ENCODE measurements around the gene RASL11A.
A peak's percentile ranks its signal among the peaks of the same experiment; 100 is the strongest.
"Not testable (repeated sequence)": the region's sequence is repeated elsewhere in the genome, so short reads cannot be mapped to it uniquely, and the experiment has no call there.

RASL11A gene

GRCh38 chr13:27300941-27301586 is 30.4 kb downstream of the RASL11A start:
- no peak for DNase-seq (ENCODE audit: low spot score)

- DNase-seq (ENCODE audit: low spot score) = no peak
These were observed 32.1 kb downstream of the RASL11A start for GRCh38 chr13:27302643-27303262.

DNA sequence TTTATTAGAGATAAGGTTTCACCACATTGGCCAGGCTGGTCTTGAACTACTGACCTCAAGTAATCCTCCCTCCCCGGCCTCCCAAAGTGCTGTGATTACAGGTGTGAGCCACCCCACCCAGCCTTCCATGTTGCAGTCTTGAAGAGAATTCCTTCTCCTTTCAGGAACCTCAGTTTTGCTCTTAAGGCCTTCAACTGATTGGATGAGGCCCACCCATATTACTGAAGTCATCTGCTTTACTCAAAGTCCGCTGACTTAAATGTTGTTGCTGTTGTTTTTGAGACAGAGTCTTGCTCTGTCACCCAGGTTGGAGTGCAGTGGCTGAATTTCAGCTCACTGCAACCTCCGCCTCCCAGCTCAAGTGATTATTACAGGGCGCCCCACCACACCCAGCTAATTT is 33.5 kb downstream of the RASL11A start:
- no peak for DNase-seq (ENCODE audit: low spot score)

DNA sequence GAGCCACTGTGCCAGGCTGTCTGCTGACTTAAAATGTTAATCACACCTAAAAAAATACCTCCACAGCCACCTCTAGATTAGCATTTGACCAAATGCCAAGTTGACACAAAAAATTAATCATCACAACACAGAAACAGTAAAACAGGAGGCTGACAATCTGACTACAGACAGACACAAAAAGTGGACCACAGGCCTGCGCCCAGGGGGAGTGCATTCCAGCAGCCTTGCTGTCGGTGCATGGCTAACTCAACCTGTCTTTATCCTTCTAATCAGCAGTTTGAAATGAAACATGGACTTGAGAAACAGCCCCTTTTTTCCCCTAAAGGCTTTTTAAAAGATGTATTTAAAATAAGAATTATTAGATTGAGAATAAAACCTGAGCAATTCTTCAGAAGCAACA is 34.0 kb downstream of the RASL11A start:
- no peak for DNase-seq (ENCODE audit: low spot score)

DNA sequence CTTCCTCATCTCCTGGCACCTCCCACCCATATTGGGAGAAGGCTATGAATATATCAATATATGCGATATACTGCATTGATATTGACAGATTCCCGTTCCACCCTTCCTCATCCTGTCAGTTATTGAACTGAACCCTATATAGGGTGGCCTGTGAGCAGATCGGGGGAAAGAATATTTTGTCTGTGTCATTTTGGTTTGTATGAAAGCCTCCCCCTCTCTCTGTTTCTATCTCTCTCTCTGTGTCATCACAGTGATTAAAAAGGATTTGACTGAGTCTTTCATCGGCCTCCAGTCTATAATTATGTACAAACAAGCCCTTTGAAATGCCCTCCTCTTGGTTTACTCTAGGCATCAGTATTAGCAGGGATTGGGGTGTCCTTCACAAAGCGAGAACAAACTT is 35.7 kb downstream of the RASL11A start:
- DNase-seq (ENCODE audit: low spot score) = no peak

- DNase-seq (ENCODE audit: low spot score) = no peak
These were observed 38.3 kb downstream of the RASL11A start for GRCh38 chr13:27308941-27309340.

- DNase-seq (ENCODE audit: low spot score) = peak; percentile 26
These were observed 38.9 kb downstream of the RASL11A start for GRCh38 chr13:27309401-27309958.

DNA sequence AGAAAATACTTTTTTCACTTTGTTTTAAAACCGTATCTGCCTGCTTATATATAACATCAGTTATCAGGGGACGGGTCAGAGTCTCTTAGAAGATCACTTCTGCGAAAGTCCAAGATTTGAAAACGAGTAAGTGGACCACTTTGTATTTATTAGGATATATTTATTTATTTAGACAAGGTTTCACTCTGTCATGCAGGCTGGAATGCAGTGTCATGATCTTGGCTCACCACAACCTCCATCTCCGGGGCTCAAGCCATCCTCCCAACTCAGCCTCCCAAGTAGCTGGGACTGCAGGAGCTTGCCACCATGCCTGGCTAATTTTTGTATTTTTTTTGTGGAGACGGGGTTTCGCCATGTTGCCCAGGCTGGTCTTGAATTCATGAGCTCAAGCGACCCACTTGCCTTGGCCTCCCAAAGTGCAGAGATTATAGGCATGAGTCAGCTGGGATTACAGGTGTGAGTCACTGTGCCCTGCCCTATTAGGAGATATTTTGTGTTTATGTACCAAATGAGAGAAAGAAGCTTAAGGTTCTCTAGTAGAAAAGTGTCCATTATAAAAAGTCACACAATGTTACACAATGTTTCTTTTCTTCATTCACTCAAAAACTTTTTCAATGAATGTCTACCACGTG is 39.5 kb downstream of the RASL11A start:
- peak; percentile 46 for DNase-seq (ENCODE audit: low spot score)

DNA sequence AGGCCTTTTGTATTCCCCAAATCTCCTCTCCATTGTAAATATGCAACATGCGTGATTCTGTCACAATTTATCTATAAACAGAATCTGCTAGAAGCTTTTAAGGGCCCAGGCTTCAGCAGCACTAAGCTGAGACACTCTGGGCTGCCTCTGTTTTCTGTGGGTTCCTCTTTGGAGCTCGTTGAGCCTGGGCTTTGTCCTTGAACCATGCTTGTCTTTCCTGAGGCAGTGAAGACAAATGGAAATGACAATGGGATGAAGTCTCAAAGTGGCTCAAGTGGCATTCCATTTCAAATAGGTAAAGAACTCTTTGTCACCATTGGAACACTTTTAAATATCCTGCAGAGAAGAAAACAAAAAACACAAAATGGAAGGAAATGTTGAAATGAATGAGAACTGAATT is 40.3 kb downstream of the RASL11A start:
- no peak for DNase-seq (ENCODE audit: low spot score)

- DNase-seq (ENCODE audit: low spot score) = no peak
These were observed 41.0 kb downstream of the RASL11A start for GRCh38 chr13:27311518-27312210.

GRCh38 chr13:27313770-27314169 is 43.1 kb downstream of the RASL11A start:
- DNase-seq (ENCODE audit: low spot score) = no peak

DNA sequence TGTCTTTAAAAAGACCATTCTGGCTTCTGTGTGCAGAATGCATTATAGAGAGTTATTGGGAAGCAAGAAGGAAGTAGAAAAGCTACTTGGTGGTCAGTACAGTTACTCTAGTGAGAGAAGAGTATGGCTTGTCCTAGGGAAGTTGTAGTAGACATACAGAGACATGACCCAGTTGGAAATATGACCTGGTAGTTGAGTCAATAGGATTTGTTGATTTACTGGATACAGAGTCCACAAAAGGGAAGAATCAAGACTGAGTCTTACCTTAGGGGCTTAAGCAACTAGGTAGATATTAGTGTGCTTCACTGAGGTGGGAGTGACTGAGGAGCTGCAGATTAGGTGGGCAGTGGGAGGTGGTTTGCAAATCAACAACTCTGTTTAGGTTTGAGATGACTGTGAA is 48.8 kb downstream of the RASL11A start:
- DNase-seq (ENCODE audit: low spot score) = no peak

- no peak for DNase-seq (ENCODE audit: low spot score)
These were observed 51.1 kb downstream of the RASL11A start for GRCh38 chr13:27321468-27322431.

DNA sequence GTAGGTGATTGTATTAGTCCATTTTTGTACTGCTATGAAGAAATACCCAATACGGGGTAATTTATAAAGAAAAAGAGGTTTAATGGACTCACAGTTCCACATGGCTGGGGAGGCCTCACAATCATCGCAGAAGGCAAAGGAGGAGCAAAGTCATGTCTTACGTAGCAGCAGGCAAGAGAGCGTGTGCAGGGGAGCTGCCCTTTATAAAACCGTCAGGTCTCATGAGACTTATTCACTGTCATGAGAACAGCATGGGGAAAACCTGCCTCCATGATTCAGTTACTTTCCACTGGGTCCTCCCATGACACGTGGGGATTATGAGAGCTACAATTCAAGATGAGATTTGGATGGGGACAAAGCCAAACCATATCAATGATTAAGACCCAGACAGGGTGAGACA is 51.8 kb downstream of the RASL11A start:
- not testable (repeated sequence) for DNase-seq (ENCODE audit: low spot score)

All from hematopoietic multipotent progenitor cell treated with erythropoietin and hydrocortisone succinate and interleukin-3 and kit ligand, for 17 days (in vitro differentiated cells).